Aorta (tissue), 5 donors: ENCODE results near the gene PDE10A. TPM values are rescaled to one million over a fixed set of nuclear protein-coding genes. Genes with fewer than 3 reads are reported as not detected.

Source experiments
- ATAC-seq: fragments of 200-7000 bp; cut with Tn5 transposase; one replicate; pipeline ENCODE4 v1.9.1; 2022; ENCODE audit warnings: moderate library complexity; ENCODE audit not compliant: low FRiP score
- DNase-seq, 2 donors: peaks; one replicate each; pipeline ENCODE4 v3.0.0-alpha.2; 2020
- H3K27ac ChIP-seq, 2 donors: one replicate each; pipeline ENCODE4 v1.5.1; 2013; ENCODE audit warnings: low read length in 2 of 2, mild to moderate bottlenecking in 2 of 2, moderate library complexity in 2 of 2, control low read depth in 1 of 2, inconsistent platforms in 1 of 2, low read depth in 1 of 2
- H3K27me3 ChIP-seq, 2 donors: one replicate each; pipeline ENCODE4 v1.6.1; 2013; ENCODE audit warnings: control low read depth in 1 of 2, low read length in 1 of 2, mild to moderate bottlenecking in 1 of 2, moderate library complexity in 1 of 2; ENCODE audit not compliant: insufficient read depth in 2 of 2, control insufficient read depth in 1 of 2
- H3K36me3 ChIP-seq, 2 donors: one replicate each; pipeline ENCODE4 v1.6.1; 2013; ENCODE audit warnings: control low read depth in 1 of 2, low read length in 1 of 2, mild to moderate bottlenecking in 1 of 2; ENCODE audit not compliant: insufficient read depth in 2 of 2, control insufficient read depth in 1 of 2
- H3K4me1 ChIP-seq, 2 donors: one replicate each; pipeline ENCODE4 v1.6.1; 2013; ENCODE audit warnings: low read length in 2 of 2, control low read depth in 1 of 2, mild to moderate bottlenecking in 1 of 2, moderate library complexity in 1 of 2; ENCODE audit not compliant: insufficient read depth in 2 of 2, control insufficient read depth in 1 of 2
- H3K4me3 ChIP-seq, 2 donors: one replicate each; pipeline ENCODE4 v1.5.1; 2013; ENCODE audit warnings: low read length in 2 of 2, control low read depth in 1 of 2, mild to moderate bottlenecking in 1 of 2
- H3K9me3 ChIP-seq: one replicate; pipeline ENCODE4 v1.6.1; 2013; ENCODE audit warnings: mild to moderate bottlenecking, low read length; ENCODE audit not compliant: control insufficient read depth
- WGBS, 2 donors: extraction: QIAGEN DNeasy Blood & Tissue Kit; methylation state at CpG; one replicate each; pipeline ENCODE4 v1.1.7; 2013; 5-methylcytosine and 5-hydroxymethylcytosine counted together
- intact Hi-C, 2 donors: fragments of 100-400 bp; cut with DNase I; formaldehyde crosslinking; loops; one replicate each; pipeline versions ENCODE4 v1.14.2 to v1.15.0; 2022
- polyA plus RNA-seq, 2 donors: library from polyadenylated mRNA; stranded (reverse); fragments of 200-250 nt; gene quantifications; one replicate each; pipeline ENCODE4 v1.2.3, GENCODE V29; 2013
- total RNA-seq, 2 donors: library from RNA; stranded (reverse); fragmentation: NEBNext Ultra II Directional; extraction: Animal tissue kit (Norgen Biotek cat#: 25700); gene quantifications; one replicate each; pipeline ENCODE4 v1.2.1, GENCODE V29; 2021
- donor health status: healthy with polysubstance abuse.
- donor health status: Bipolar disorder and iron deficiency.
- donor health status: DM: no; HTN: no; CAD: no.
- donor health status: DM: no; HTN: no; CAD: no.
- donor health status: DM: yes; HTN: yes; CAD: no.

The PDE10A gene
- total and polyA plus RNA-seq, 4 donors: 0.75 to 17.1 (median 6.2) TPM

GRCh38 chr6:165655191-165655590 lies 7.8 kb downstream of the PDE10A start:
- ATAC-seq: no peak

GRCh38 chr6:165654144-165654543 lies 8.9 kb downstream of the PDE10A start:
- WGBS, 2 donors: 96 to 97% methylated on average over 9 of the region's 9 CpGs
- no peak overlapping the region for H3K27ac ChIP-seq
- no peaks in the 10 kb centered on the region for H3K36me3 ChIP-seq
- H3K4me3 ChIP-seq: no peak overlapping the region
- ATAC-seq: no peak
- H3K27me3 ChIP-seq: peaks cover 0 to 1% of the 10 kb centered on the region in 2 donors
- intact Hi-C loops: no loop called here
- no peaks in the 10 kb centered on the region for H3K4me1 ChIP-seq
- DNase-seq: no peak
- H3K9me3 ChIP-seq: no peaks in the 10 kb centered on the region

More at GRCh38 chr6:165655191-165655590, 7.8 kb downstream of the PDE10A start:
- Histone ChIP-seq H3K9me3 (no peaks in the 10 kb centered on the region), H3K27me3 (peaks cover 0 to 1% of the 10 kb centered on the region in 2 donors), H3K27ac (no peak overlapping the region), H3K36me3 (no peaks in the 10 kb centered on the region), H3K4me3 (no peak overlapping the region), H3K4me1 (no peaks in the 10 kb centered on the region)
- WGBS, 2 donors: 95% methylated on average over 11 of the region's 11 CpGs
- no peak for DNase-seq
- intact Hi-C loops: no loop called here

- intact Hi-C loops: no loop called here
- DNase-seq (no peak), ATAC-seq (no peak)
- no peaks in the 10 kb centered on the region for H3K4me1 ChIP-seq
- peaks cover 0 to under 1% of the 10 kb centered on the region in 2 donors for H3K27me3 ChIP-seq
- no peaks in the 10 kb centered on the region for H3K36me3 ChIP-seq
- no peak overlapping the region for H3K4me3 ChIP-seq
- H3K27ac ChIP-seq: no peak overlapping the region
- H3K9me3 ChIP-seq: no peaks in the 10 kb centered on the region
- 88 to 92% methylated on average over 11 of the region's 11 CpGs for WGBS, 2 donors
Measured at GRCh38 chr6:165653607-165654006, 9.4 kb downstream of the PDE10A start.

GRCh38 chr6:165653196-165653595 lies 9.8 kb downstream of the PDE10A start:
- no peaks in the 10 kb centered on the region for H3K4me1 ChIP-seq
- no peak for ATAC-seq
- no peak overlapping the region for H3K27ac ChIP-seq
- no peak overlapping the region for H3K4me3 ChIP-seq
- no peak for DNase-seq
- no peaks in the 10 kb centered on the region for H3K36me3 ChIP-seq
- no peaks in the 10 kb centered on the region for H3K27me3 ChIP-seq
- WGBS, 2 donors: 51% methylated on average over 9 of the region's 9 CpGs
- H3K9me3 ChIP-seq: no peaks in the 10 kb centered on the region
- intact Hi-C loops: no loop called here

GRCh38 chr6:165652766-165653165 lies 10.3 kb downstream of the PDE10A start:
- no peak overlapping the region for H3K4me3 ChIP-seq

GRCh38 chr6:165649166-165650137 lies 13.6 kb downstream of the PDE10A start:
- H3K27ac ChIP-seq: no peak overlapping the region
- H3K9me3 ChIP-seq: no peaks in the 10 kb centered on the region
- intact Hi-C loops: no loop called here
- H3K27me3 ChIP-seq: no peaks in the 10 kb centered on the region
- WGBS, 2 donors: 68 to 72% methylated on average over 11 of the region's 11 CpGs
- DNase-seq (no peak), ATAC-seq (no peak)
- H3K36me3 ChIP-seq: no peaks in the 10 kb centered on the region
- no peak overlapping the region for H3K4me3 ChIP-seq
- H3K4me1 ChIP-seq: no peaks in the 10 kb centered on the region

More at GRCh38 chr6:165652766-165653165, 10.3 kb downstream of the PDE10A start:
- DNase-seq (no peak), ATAC-seq (no peak)
- H3K27me3 ChIP-seq: no peaks in the 10 kb centered on the region
- no peak overlapping the region for H3K27ac ChIP-seq
- WGBS, 2 donors: 38 to 42% methylated on average over 5 of the region's 5 CpGs
- no peaks in the 10 kb centered on the region for H3K9me3 ChIP-seq
- no peaks in the 10 kb centered on the region for H3K36me3 ChIP-seq
- intact Hi-C loops: no loop called here
- no peaks in the 10 kb centered on the region for H3K4me1 ChIP-seq

GRCh38 chr6:165647041-165647440 lies 16.0 kb downstream of the PDE10A start:
- Histone ChIP-seq H3K4me1 (no peaks in the 10 kb centered on the region), H3K27me3 (no peaks in the 10 kb centered on the region), H3K4me3 (no peak overlapping the region), H3K27ac (no peak overlapping the region), H3K36me3 (no peaks in the 10 kb centered on the region), H3K9me3 (no peaks in the 10 kb centered on the region)
- intact Hi-C loops: no loop called here
- WGBS, 2 donors: 78 to 86% methylated on average over 6 of the region's 6 CpGs
- no peak for ATAC-seq
- DNase-seq: no peak

- Histone ChIP-seq H3K36me3 (no peaks in the 10 kb centered on the region), H3K27ac (no peak overlapping the region), H3K27me3 (no peaks in the 10 kb centered on the region), H3K4me1 (no peaks in the 10 kb centered on the region), H3K4me3 (no peak overlapping the region), H3K9me3 (no peaks in the 10 kb centered on the region)
- ATAC-seq (no peak), DNase-seq (no peak)
- intact Hi-C loops: no loop called here
- WGBS, 2 donors: 73 to 75% methylated on average over 6 of the region's 6 CpGs
Measured at GRCh38 chr6:165645919-165646318, 17.1 kb downstream of the PDE10A start.
